HG03571 (cell line): ENCODE results near the gene DPCD.
A peak's percentile ranks its signal among the peaks of the same experiment; 100 is the strongest.
"Not testable (repeated sequence)": the region's sequence is repeated elsewhere in the genome, so short reads cannot be mapped to it uniquely, and the experiment has no call there.

Experiments used
- ATAC-seq: cut with Tn5 transposase; IDR thresholded peaks from one replicate; pipeline ENCODE4 v1.9.1; 2021; ENCODE audit not compliant: unreplicated experiment

The DPCD gene

GRCh38 chr10:101580486-101581399, 7.4 kb upstream of the DPCD start:
- no peak for ATAC-seq

GRCh38 chr10:101585841-101586240, 2.3 kb upstream of the DPCD start:
- ATAC-seq: no peak

GRCh38 chr10:101588879-101589278, 758 bp downstream of the DPCD start:
- ATAC-seq: no peak

GRCh38 chr10:101593331-101593730, 5.2 kb downstream of the DPCD start:
- ATAC-seq: not testable (repeated sequence)

GRCh38 chr10:101595591-101596433, 7.7 kb downstream of the DPCD start:
- ATAC-seq: no peak

GRCh38 chr10:101597091-101597900, 9.2 kb downstream of the DPCD start:
- no peak for ATAC-seq

GRCh38 chr10:101601541-101601940, 13.4 kb downstream of the DPCD start:
- no peak for ATAC-seq

- peak; percentile 51 for ATAC-seq
Observed at GRCh38 chr10:101602761-101603398, 14.8 kb downstream of the DPCD start.

GRCh38 chr10:101607124-101607523, 19.0 kb downstream of the DPCD start:
- no peak for ATAC-seq

GRCh38 chr10:101609481-101609880, 21.4 kb downstream of the DPCD start:
- no peak for ATAC-seq

- no peak for ATAC-seq
Observed at GRCh38 chr10:101611096-101611905, 23.2 kb downstream of the DPCD start.

- ATAC-seq: no peak
Observed at GRCh38 chr10:101612086-101612485, 24.0 kb downstream of the DPCD start.

GRCh38 chr10:101612872-101613271, 24.8 kb downstream of the DPCD start:
- ATAC-seq: no peak

- no peak for ATAC-seq
Observed at GRCh38 chr10:101613646-101614045, 25.5 kb downstream of the DPCD start.

- no peak for ATAC-seq
Observed at GRCh38 chr10:101614663-101615524, 26.8 kb downstream of the DPCD start.

GRCh38 chr10:101615525-101616116, 27.5 kb downstream of the DPCD start:
- no peak for ATAC-seq

GRCh38 chr10:101616415-101617101, 28.4 kb downstream of the DPCD start:
- ATAC-seq: no peak
